ENCODE data around the gene RTL1. TPM values are rescaled to one million over a fixed set of nuclear protein-coding genes. Genes with fewer than 3 reads are reported as not detected.

RTL1 gene
- total and polyA plus RNA-seq, 10 of the 15 experiments (the other 5 are each of a cell fraction or from before 2014, with no cell fraction given): not detected

- FAIRE-seq (no peak), ATAC-seq (no peak), DNase-seq (ENCODE audit: low read depth, low spot score) (no peak)
- in situ Hi-C loops (cut with MboI) (no loop called here), intact Hi-C loops (cut with micrococcal nuclease; ENCODE audit: unreplicated experiment) (no loop called here)
- Histone ChIP-seq H3K27me3 (replicated peaks in 1 of 2; ENCODE audit: control insufficient read depth in 2 of 2, insufficient read depth in 2 of 2, low read length in 1 of 2) (no peaks in the 10 kb centered on the region), H2AFZ (ENCODE audit: control insufficient read depth, low read depth, low read length) (no peak overlapping the region), H3K9me3 (replicated peaks; ENCODE audit: control insufficient read depth, insufficient read depth, low read length) (no peaks in the 10 kb centered on the region), H3K4me3 (no peak overlapping the region), H3K4me1 (ENCODE audit: control insufficient read depth, insufficient read depth, low read length) (no peaks in the 10 kb centered on the region), H3K79me2 (ENCODE audit: control insufficient read depth, insufficient read depth, low read length) (no peaks in the 10 kb centered on the region), H3K36me3 (ENCODE audit: control insufficient read depth in 2 of 2, insufficient read depth in 2 of 2, low read length in 1 of 2) (no peaks in the 10 kb centered on the region), H3K9ac (ENCODE audit: control insufficient read depth, insufficient read depth, low read length) (no peak overlapping the region), H3K27ac (ENCODE audit: control insufficient read depth, insufficient read depth) (no peak overlapping the region), H3K4me2 (ENCODE audit: control insufficient read depth, insufficient read depth) (no peak overlapping the region), H4K20me1 (ENCODE audit: control insufficient read depth, insufficient read depth) (no peaks in the 10 kb centered on the region)
- POLR2A ChIA-PET: no interaction called here
- RAD21 ChIA-PET (ENCODE audit: unreplicated experiment): no interaction called here
- BruUV-seq (replicated peaks): no TSS peak
- SMC1A ChIA-PET (ENCODE audit: uncharacterized antibody, unreplicated experiment): no interaction called here
- TF ChIP-seq NFXL1 (IDR thresholded peaks at IDR 0.05; ENCODE audit: borderline replicate concordance): no peak
- no peak for TF ChIP-seq ZBTB33 (IDR thresholded peaks at IDR 0.05)
- peak; percentile 45 for TF ChIP-seq ATF7 (IDR thresholded peaks at IDR 0.05; ENCODE audit: low read depth)
- CTCF ChIA-PET: no interaction called here
- 3% methylated on average over 2 of the region's 2 CpGs for WGBS (ENCODE audit: insufficient coverage, insufficient replicate concordance, low lambda C conversion rate, missing lambda C conversion rate)
These were observed 12.0 kb upstream of the RTL1 start for GRCh38 chr14:100915560-100915959.

- CTCF ChIA-PET: interaction anchor here (0.5 kb wide), 1 partner anchor 766 kb away, joined by 3 read pairs; no protein-coding TSS in a partner anchor
- no TSS peak for BruUV-seq (replicated peaks)
- H3K4me3 ChIP-seq: no peak overlapping the region
- TF ChIP-seq JUND (IDR thresholded peaks at IDR 0.05; ENCODE audit: low read depth, low read length) (no peak), CREB1 (IDR thresholded peaks at IDR 0.05; ENCODE audit: low read depth) (no peak), SIX5 (IDR thresholded peaks at IDR 0.05; ENCODE audit: low read depth, low read length, severe bottlenecking) (no peak), SMARCA5 (IDR thresholded peaks at IDR 0.05) (no peak), NR2C2 (IDR thresholded peaks at IDR 0.05; ENCODE audit: borderline replicate concordance, control insufficient read depth, insufficient read length, low read depth) (no peak), TBL1XR1 (IDR thresholded peaks at IDR 0.05; ENCODE audit: low read depth, low read length) (no peak)
- TF ChIP-seq, protein P1, sequence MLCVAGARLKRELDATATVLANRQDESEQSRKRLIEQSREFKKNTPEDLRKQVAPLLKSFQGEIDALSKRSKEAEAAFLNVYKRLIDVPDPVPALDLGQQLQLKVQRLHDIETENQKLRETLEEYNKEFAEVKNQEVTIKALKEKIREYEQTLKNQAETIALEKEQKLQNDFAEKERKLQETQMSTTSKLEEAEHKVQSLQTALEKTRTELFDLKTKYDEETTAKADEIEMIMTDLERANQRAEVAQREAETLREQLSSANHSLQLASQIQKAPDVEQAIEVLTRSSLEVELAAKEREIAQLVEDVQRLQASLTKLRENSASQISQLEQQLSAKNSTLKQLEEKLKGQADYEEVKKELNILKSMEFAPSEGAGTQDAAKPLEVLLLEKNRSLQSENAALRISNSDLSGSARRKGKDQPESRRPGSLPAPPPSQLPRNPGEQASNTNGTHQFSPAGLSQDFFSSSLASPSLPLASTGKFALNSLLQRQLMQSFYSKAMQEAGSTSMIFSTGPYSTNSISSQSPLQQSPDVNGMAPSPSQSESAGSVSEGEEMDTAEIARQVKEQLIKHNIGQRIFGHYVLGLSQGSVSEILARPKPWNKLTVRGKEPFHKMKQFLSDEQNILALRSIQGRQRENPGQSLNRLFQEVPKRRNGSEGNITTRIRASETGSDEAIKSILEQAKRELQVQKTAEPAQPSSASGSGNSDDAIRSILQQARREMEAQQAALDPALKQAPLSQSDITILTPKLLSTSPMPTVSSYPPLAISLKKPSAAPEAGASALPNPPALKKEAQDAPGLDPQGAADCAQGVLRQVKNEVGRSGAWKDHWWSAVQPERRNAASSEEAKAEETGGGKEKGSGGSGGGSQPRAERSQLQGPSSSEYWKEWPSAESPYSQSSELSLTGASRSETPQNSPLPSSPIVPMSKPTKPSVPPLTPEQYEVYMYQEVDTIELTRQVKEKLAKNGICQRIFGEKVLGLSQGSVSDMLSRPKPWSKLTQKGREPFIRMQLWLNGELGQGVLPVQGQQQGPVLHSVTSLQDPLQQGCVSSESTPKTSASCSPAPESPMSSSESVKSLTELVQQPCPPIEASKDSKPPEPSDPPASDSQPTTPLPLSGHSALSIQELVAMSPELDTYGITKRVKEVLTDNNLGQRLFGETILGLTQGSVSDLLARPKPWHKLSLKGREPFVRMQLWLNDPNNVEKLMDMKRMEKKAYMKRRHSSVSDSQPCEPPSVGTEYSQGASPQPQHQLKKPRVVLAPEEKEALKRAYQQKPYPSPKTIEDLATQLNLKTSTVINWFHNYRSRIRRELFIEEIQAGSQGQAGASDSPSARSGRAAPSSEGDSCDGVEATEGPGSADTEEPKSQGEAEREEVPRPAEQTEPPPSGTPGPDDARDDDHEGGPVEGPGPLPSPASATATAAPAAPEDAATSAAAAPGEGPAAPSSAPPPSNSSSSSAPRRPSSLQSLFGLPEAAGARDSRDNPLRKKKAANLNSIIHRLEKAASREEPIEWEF (IDR thresholded peaks at IDR 0.05; ENCODE audit: insufficient replicate concordance, low read depth, low read length): no peak
These were observed 11.1 kb upstream of the RTL1 start for GRCh38 chr14:100914597-100915021.

More at GRCh38 chr14:100914597-100915021, 11.1 kb upstream of the RTL1 start:
- H3K79me2 ChIP-seq (ENCODE audit: control insufficient read depth, insufficient read depth, low read length): no peaks in the 10 kb centered on the region
- intact Hi-C loops (cut with micrococcal nuclease; ENCODE audit: unreplicated experiment) (no loop called here), in situ Hi-C loops (cut with MboI) (no loop called here)
- H3K27me3 ChIP-seq (replicated peaks in 1 of 2; ENCODE audit: control insufficient read depth in 2 of 2, insufficient read depth in 2 of 2, low read length in 1 of 2): no peaks in the 10 kb centered on the region
- H2AFZ ChIP-seq (ENCODE audit: control insufficient read depth, low read depth, low read length): no peak overlapping the region
- no peaks in the 10 kb centered on the region for H3K4me1 ChIP-seq (ENCODE audit: control insufficient read depth, insufficient read depth, low read length)
- ChIA-PET RAD21 (ENCODE audit: unreplicated experiment) (no interaction called here), POLR2A (no interaction called here), SMC1A (ENCODE audit: uncharacterized antibody, unreplicated experiment) (no interaction called here)
- no peak overlapping the region for H3K9ac ChIP-seq (ENCODE audit: control insufficient read depth, insufficient read depth, low read length)
- WGBS (ENCODE audit: insufficient coverage, insufficient replicate concordance, low lambda C conversion rate, missing lambda C conversion rate): 7% methylated on average over 3 of the region's 3 CpGs
- H3K9me3 ChIP-seq (replicated peaks; ENCODE audit: control insufficient read depth, insufficient read depth, low read length): no peaks in the 10 kb centered on the region
- no peak for ATAC-seq
- no peaks in the 10 kb centered on the region for H3K36me3 ChIP-seq (ENCODE audit: control insufficient read depth in 2 of 2, insufficient read depth in 2 of 2, low read length in 1 of 2)
- no peak for FAIRE-seq
- no peak for DNase-seq (ENCODE audit: low read depth, low spot score)
- H4K20me1 ChIP-seq (ENCODE audit: control insufficient read depth, insufficient read depth): no peaks in the 10 kb centered on the region
- no peak overlapping the region for H3K4me2 ChIP-seq (ENCODE audit: control insufficient read depth, insufficient read depth)
- no peak overlapping the region for H3K27ac ChIP-seq (ENCODE audit: control insufficient read depth, insufficient read depth)

Data from GM12878 (cell line).